Hepatocyte (in vitro differentiated cells): ENCODE results near the gene FAM3D.

Experiments
- EZH2 ChIP-seq: fragments of 200-600 bp; sonication (generic); IDR thresholded peaks from 2 replicates; pipeline ENCODE4 v1.6.1; 2016; ENCODE audit warnings: antibody characterized with exemption, mild to moderate bottlenecking, borderline replicate concordance
- EZH2phosphoT487 ChIP-seq: fragments of 200-600 bp; sonication (generic); IDR thresholded peaks from one replicate; pipeline ENCODE4 v1.6.1; 2018; ENCODE audit warnings: antibody characterized with exemption, mild to moderate bottlenecking, low read depth, moderate library complexity; ENCODE audit not compliant: unreplicated experiment, severe bottlenecking
- TF ChIP-seq, protein P1 (sequence below): fragments of 200-600 bp; sonication (generic); IDR thresholded peaks from 2 replicates; pipeline ENCODE4 v1.5.1; 2016; ENCODE audit warnings: antibody characterized with exemption, mild to moderate bottlenecking; ENCODE audit not compliant: poor library complexity

DNA sequence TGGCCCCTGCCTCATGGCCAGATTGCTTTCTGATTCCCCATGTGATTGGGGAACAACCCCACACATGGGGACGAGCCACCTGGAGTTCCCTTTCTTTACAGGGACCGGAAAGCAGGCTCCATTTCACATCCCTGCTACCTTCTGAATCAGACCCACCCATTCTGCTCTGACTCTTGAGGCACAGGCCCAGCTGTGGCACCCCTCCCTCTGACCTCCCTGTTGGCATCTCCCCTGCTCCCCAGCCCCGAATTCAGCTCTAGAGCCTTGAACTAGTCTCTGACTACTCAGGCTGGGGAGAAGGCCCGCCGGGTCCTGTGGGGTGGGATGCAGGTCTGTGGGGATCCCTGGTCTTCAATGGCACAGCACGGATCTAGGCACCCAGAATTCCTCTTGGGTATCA is 12.1 kb downstream of the FAM3D start:
- TF ChIP-seq, protein P1, sequence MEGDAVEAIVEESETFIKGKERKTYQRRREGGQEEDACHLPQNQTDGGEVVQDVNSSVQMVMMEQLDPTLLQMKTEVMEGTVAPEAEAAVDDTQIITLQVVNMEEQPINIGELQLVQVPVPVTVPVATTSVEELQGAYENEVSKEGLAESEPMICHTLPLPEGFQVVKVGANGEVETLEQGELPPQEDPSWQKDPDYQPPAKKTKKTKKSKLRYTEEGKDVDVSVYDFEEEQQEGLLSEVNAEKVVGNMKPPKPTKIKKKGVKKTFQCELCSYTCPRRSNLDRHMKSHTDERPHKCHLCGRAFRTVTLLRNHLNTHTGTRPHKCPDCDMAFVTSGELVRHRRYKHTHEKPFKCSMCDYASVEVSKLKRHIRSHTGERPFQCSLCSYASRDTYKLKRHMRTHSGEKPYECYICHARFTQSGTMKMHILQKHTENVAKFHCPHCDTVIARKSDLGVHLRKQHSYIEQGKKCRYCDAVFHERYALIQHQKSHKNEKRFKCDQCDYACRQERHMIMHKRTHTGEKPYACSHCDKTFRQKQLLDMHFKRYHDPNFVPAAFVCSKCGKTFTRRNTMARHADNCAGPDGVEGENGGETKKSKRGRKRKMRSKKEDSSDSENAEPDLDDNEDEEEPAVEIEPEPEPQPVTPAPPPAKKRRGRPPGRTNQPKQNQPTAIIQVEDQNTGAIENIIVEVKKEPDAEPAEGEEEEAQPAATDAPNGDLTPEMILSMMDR: no peak
- TF ChIP-seq EZH2 (no peak), EZH2phosphoT487 (no peak)
